ENCODE data around the gene ACHE. TPM values are rescaled to one million over a fixed set of nuclear protein-coding genes. Genes with fewer than 3 reads are reported as not detected.
"Not testable (repeated sequence)": the region's sequence is repeated elsewhere in the genome, so short reads cannot be mapped to it uniquely, and the experiment has no call there.

ACHE gene
- total RNA-seq, 1 experiment from 2014 or later, result 10.4 TPM

DNA sequence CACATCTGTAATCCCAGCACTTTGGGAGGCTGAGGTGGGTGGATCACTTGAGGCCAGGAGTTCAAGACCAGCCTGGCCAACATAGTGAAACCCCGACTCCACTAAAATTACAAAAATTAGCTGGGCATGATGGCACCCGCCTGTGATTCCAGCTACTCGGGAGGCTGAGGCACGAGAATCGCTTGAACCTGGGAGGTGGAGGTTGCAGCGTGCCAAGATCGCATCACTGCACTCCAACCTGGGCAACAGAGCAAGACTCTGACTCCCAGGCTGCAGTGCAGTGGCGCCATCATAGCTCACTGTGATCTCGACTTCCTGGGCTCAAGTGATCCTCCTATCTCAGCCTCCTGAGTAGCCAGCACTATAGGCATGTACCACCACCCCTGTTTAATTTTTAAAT is 40.8 kb downstream of the ACHE start:
- H3K9me3 ChIP-seq (ENCODE audit: control insufficient read depth, insufficient read depth, low read depth, low read length); H3K4me3 ChIP-seq (ENCODE audit: low read depth in 2 of 2, low read length in 2 of 2); in situ Hi-C loops (cut with HindIII; ENCODE audit: low pct_unique_long_range_greater_than_20kb, low sequenced_read_pairs); H3K4me1 ChIP-seq (ENCODE audit: control insufficient read depth, insufficient read depth, low read length); H3K36me3 ChIP-seq (ENCODE audit: control insufficient read depth, insufficient read depth, low read length); CTCF ChIA-PET; DNase-seq (ENCODE audit: low read depth, low spot score); H3K27me3 ChIP-seq (ENCODE audit: control insufficient read depth, insufficient read depth, low read length); BruUV-seq (replicated peaks); H3K27ac ChIP-seq (ENCODE audit: low read length); ATAC-seq: not testable (repeated sequence)
- intact Hi-C loops (cut with micrococcal nuclease; ENCODE audit: unreplicated experiment), result loop anchor here (5.0 kb wide), 1 partner anchor 53 kb away; no protein-coding TSS in a partner anchor
- POLR2A ChIA-PET, result interaction anchor here (1.1 kb wide), 1 partner anchor 20 kb away, joined by 9 read pairs; the partner anchor contains the start of gene SRRT

DNA sequence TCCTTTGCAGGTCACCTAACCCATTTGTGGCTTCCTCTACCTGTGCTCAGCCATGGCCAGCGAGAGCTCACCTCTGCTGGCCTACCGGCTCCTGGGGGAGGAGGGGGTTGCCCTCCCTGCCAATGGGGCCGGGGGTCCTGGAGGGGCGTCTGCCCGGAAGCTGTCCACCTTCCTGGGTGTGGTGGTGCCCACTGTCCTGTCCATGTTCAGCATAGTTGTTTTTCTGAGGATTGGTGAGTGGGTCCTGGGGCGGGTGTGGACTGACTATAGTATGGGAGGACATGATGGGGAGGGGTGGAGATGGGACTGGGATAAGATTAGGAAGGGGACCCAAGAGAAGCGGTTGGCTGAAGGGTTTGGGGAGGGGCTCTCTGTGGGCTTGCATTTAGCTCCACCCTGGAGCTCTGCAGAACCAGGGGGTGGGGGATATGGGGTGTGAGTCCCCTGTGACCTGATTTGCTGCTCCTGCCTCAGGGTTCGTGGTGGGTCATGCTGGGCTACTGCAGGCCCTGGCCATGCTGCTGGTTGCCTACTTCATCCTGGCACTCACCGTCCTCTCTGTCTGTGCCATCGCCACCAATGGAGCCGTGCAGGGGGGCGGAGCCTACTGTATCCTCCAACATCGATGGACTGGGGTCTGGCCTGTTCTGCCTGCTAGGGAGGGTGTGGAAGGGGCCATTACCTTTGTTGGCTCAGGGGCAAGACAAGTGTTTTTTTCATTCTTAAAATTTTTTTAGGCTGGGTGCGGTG is 41.4 kb downstream of the ACHE start:
- H3K27ac ChIP-seq (ENCODE audit: low read length), result no peak overlapping the region
- ChIA-PET POLR2A (no interaction called here), CTCF (no interaction called here)
- no peaks in the 10 kb centered on the region for H3K27me3 ChIP-seq (ENCODE audit: control insufficient read depth, insufficient read depth, low read length)
- no TSS peak for BruUV-seq (replicated peaks)
- ATAC-seq (no peak), DNase-seq (ENCODE audit: low read depth, low spot score) (no peak)
- no peaks in the 10 kb centered on the region for H3K9me3 ChIP-seq (ENCODE audit: control insufficient read depth, insufficient read depth, low read depth, low read length)
- intact Hi-C loops (cut with micrococcal nuclease; ENCODE audit: unreplicated experiment), result loop anchor here (5.0 kb wide), 1 partner anchor 52 kb away; no protein-coding TSS in a partner anchor
- TF ChIP-seq, protein P1, sequence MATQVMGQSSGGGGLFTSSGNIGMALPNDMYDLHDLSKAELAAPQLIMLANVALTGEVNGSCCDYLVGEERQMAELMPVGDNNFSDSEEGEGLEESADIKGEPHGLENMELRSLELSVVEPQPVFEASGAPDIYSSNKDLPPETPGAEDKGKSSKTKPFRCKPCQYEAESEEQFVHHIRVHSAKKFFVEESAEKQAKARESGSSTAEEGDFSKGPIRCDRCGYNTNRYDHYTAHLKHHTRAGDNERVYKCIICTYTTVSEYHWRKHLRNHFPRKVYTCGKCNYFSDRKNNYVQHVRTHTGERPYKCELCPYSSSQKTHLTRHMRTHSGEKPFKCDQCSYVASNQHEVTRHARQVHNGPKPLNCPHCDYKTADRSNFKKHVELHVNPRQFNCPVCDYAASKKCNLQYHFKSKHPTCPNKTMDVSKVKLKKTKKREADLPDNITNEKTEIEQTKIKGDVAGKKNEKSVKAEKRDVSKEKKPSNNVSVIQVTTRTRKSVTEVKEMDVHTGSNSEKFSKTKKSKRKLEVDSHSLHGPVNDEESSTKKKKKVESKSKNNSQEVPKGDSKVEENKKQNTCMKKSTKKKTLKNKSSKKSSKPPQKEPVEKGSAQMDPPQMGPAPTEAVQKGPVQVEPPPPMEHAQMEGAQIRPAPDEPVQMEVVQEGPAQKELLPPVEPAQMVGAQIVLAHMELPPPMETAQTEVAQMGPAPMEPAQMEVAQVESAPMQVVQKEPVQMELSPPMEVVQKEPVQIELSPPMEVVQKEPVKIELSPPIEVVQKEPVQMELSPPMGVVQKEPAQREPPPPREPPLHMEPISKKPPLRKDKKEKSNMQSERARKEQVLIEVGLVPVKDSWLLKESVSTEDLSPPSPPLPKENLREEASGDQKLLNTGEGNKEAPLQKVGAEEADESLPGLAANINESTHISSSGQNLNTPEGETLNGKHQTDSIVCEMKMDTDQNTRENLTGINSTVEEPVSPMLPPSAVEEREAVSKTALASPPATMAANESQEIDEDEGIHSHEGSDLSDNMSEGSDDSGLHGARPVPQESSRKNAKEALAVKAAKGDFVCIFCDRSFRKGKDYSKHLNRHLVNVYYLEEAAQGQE (IDR thresholded peaks at IDR 0.05; ENCODE audit: insufficient read depth in 1 of 2, low read depth in 2 of 2, low read length in 1 of 2), result no peak
- TF ChIP-seq CTCF (IDR thresholded peaks at IDR 0.05) (no peak), POLR2AphosphoS5 (IDR thresholded peaks at IDR 0.05; ENCODE audit: low read depth, low read length) (no peak), SIN3A (IDR thresholded peaks at IDR 0.05; ENCODE audit: borderline replicate concordance, insufficient read depth, low read depth, low read length) (no peak), TCF7L2 (IDR thresholded peaks at IDR 0.05; ENCODE audit: low read depth, low read length) (no peak)
- H3K36me3 ChIP-seq (ENCODE audit: control insufficient read depth, insufficient read depth, low read length), result no peaks in the 10 kb centered on the region
- peaks cover 3% of the 10 kb centered on the region; the same call in 1 of the 2 replicates for H3K4me1 ChIP-seq (ENCODE audit: control insufficient read depth, insufficient read depth, low read length)
- in situ Hi-C loops (cut with HindIII; ENCODE audit: low pct_unique_long_range_greater_than_20kb, low sequenced_read_pairs), result no loop called here
- H3K4me3 ChIP-seq (ENCODE audit: low read depth in 2 of 2, low read length in 2 of 2), result no peak overlapping the region
